IgD-negative memory B cell (primary cell): ENCODE measurements around the gene ZNF335. TPM values are rescaled to one million over a fixed set of nuclear protein-coding genes. Genes with fewer than 3 reads are reported as not detected.
"Not testable (repeated sequence)": the region's sequence is repeated elsewhere in the genome, so short reads cannot be mapped to it uniquely, and the experiment has no call there.

ENCODE experiments used
- H3K27ac Mint-ChIP-seq, 3 donors: one replicate each; pipeline ENCODE4 v1.8.0; 2020 to 2022; ENCODE audit warnings: mild to moderate bottlenecking in 3 of 3, mixed read lengths in 3 of 3, moderate library complexity in 1 of 3
- H3K27me3 Mint-ChIP-seq: one replicate; pipeline ENCODE4 v1.8.0; 2021; ENCODE audit warnings: mixed read lengths
- H3K36me3 Mint-ChIP-seq: one replicate; pipeline ENCODE4 v1.8.0; 2020; ENCODE audit warnings: mild to moderate bottlenecking, mixed read lengths
- H3K4me1 Mint-ChIP-seq, 3 donors: one replicate each; pipeline ENCODE4 v1.8.0; 2020 to 2022; ENCODE audit warnings: mixed read lengths in 3 of 3, mild to moderate bottlenecking in 1 of 3
- H3K4me3 Mint-ChIP-seq, 4 donors: one replicate each; pipeline ENCODE4 v1.8.0; 2020 to 2022; ENCODE audit warnings: mild to moderate bottlenecking in 4 of 4, mixed read lengths in 4 of 4, moderate library complexity in 3 of 4
- H3K9me3 Mint-ChIP-seq, 3 donors: one replicate each; pipeline ENCODE4 v1.8.0; 2020 to 2021; ENCODE audit warnings: mixed read lengths in 3 of 3, mild to moderate bottlenecking in 1 of 3
- polyA plus RNA-seq: library from polyadenylated mRNA; unstranded; fragments of 300-500 nt; fragmentation: Illumina TruSeq; gene quantifications from one replicate; pipeline ENCODE4 v1.2.3, GENCODE V29; 2021

Gene ZNF335
- polyA plus RNA-seq, 1 donor from 2014 or later: 15.1 TPM

GRCh38 chr20:45959956-45960630 lies 11.9 kb downstream of the ZNF335 start:
- Mint-ChIP-seq H3K9me3 (no peaks in the 10 kb centered on the region), H3K4me3 (no peak overlapping the region), H3K27ac (peak overlapping the region in 1 of 3 donors; percentile 14), H3K27me3 (no peaks in the 10 kb centered on the region), H3K4me1 (peaks cover 2 to 11% (median 6%) of the 10 kb centered on the region in 3 donors), H3K36me3 (peaks cover 7% of the 10 kb centered on the region)

DNA sequence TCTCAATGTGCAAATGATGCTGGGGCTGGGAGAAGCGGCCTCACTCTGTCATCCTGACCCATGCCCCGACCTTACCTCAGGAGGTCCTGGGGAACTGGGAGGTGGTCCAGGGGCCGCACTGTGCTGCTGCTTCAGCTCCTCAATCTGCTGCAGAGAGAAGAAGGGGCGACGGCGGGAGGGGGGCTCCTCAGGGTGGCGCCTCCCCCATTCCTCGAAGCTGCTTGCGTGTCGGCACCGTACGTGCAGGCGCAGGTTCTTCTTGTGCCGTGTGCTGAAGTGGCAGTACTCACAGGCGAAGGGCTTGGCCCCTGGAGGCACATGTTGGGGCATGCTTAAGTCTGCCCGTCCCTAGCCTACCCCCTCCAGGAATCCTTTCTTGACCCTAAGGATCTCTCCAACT lies 12.9 kb downstream of the ZNF335 start:
- H3K27me3 Mint-ChIP-seq: no peaks in the 10 kb centered on the region
- no peak overlapping the region for H3K4me3 Mint-ChIP-seq
- H3K9me3 Mint-ChIP-seq: no peaks in the 10 kb centered on the region
- H3K27ac Mint-ChIP-seq: no peak overlapping the region
- peaks cover 5% of the 10 kb centered on the region for H3K36me3 Mint-ChIP-seq
- peaks cover 0 to 10% (median 4%) of the 10 kb centered on the region in 3 donors for H3K4me1 Mint-ChIP-seq

DNA sequence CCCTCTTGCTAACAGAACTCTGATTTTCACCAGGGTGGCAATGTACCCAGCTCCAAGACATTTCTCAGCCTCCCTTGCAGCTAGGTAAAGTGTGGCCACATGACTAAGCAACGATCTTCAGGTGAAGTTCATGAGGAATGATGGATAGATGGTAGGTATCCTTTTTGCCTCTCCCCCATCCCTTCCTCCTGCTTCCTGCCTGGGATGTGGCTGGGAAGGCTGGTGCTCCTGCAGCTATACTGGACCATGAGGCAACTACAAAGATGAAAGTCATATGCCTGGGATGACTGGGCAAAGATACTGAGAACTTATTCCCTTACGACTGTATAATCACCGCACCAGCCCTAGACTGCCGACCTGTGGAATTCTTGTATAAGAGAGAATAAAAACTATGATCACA lies 13.4 kb downstream of the ZNF335 start:
- H3K27me3 Mint-ChIP-seq: no peaks in the 10 kb centered on the region
- H3K27ac Mint-ChIP-seq: peak overlapping the region in 1 of 3 donors; percentile 15
- no peak overlapping the region for H3K4me3 Mint-ChIP-seq
- no peaks in the 10 kb centered on the region for H3K9me3 Mint-ChIP-seq
- peaks cover 4% of the 10 kb centered on the region for H3K36me3 Mint-ChIP-seq
- H3K4me1 Mint-ChIP-seq: peaks cover 0 to 10% (median 4%) of the 10 kb centered on the region in 3 donors

DNA sequence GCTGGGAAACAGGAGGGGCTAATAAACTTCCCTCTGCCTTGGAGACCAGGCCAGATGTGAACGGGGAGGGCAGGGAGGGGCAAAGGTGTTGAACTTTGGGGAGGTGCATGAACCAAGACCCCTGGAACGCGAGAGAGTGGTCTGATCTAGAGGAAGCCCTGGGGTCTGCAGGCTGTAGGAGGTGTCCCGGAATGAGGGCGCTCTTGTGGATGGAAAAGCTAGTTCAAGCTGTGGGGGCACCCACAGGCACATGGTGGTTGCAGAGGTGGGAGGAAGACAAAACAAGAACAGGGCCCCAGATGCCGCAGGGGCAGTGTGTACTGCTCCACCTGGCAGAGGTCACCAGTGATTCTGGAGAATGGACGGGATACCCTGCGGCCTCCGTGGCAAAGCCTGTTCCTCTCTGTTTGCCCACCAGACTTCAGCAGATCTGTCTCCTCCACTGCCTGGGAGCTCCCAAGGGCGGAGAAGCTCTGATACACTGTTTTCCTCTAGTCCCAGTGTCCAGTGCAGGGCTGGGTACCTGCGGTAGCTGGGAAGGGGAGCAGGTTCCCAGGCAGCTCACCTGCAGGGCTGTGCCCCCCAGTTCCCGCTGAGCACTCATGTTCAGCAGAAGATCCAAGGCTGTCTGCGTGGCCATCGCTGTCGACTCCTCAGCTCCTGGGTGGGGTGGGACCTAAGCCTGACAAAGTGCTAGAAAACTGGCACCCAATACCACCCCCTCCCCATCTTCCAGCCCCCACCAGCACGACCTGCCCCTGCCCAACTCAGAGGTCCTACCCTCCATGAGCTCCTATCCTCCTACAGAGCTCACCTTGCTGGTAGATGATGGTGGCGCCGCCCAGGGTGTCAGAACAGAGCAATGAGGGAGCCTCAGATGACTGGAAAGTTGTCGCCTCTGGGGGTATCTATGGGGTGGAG lies 14.7 kb downstream of the ZNF335 start:
- Mint-ChIP-seq H3K27me3 (no peaks in the 10 kb centered on the region), H3K4me3 (no peak overlapping the region), H3K9me3 (no peaks in the 10 kb centered on the region), H3K36me3 (peaks cover 4% of the 10 kb centered on the region), H3K4me1 (peaks cover 0 to 3% (median 0%) of the 10 kb centered on the region in 3 donors), H3K27ac (no peak overlapping the region)

- H3K4me1 Mint-ChIP-seq, H3K9me3 Mint-ChIP-seq, H3K36me3 Mint-ChIP-seq, H3K27me3 Mint-ChIP-seq, H3K27ac Mint-ChIP-seq: not testable (repeated sequence)
- peak overlapping the region in 1 of 4 donors; percentile 51 for H3K4me3 Mint-ChIP-seq
Observed at GRCh38 chr20:45956326-45956725, 15.7 kb downstream of the ZNF335 start.

- H3K27me3 Mint-ChIP-seq: no peaks in the 10 kb centered on the region
- H3K27ac Mint-ChIP-seq: no peak overlapping the region
- no peaks in the 10 kb centered on the region for H3K36me3 Mint-ChIP-seq
- no peaks in the 10 kb centered on the region for H3K9me3 Mint-ChIP-seq
- H3K4me3 Mint-ChIP-seq: no peak overlapping the region
- peaks cover 0 to 3% (median 0%) of the 10 kb centered on the region in 3 donors for H3K4me1 Mint-ChIP-seq
Observed at GRCh38 chr20:45953672-45954071, 18.3 kb downstream of the ZNF335 start.

GRCh38 chr20:45952861-45953260 lies 19.1 kb downstream of the ZNF335 start:
- H3K27ac Mint-ChIP-seq: no peak overlapping the region
- no peaks in the 10 kb centered on the region for H3K27me3 Mint-ChIP-seq
- H3K4me1 Mint-ChIP-seq: peaks cover 0 to 3% (median 0%) of the 10 kb centered on the region in 3 donors
- H3K36me3 Mint-ChIP-seq: no peaks in the 10 kb centered on the region
- no peaks in the 10 kb centered on the region for H3K9me3 Mint-ChIP-seq
- H3K4me3 Mint-ChIP-seq: no peak overlapping the region

GRCh38 chr20:45951925-45952834 lies 19.8 kb downstream of the ZNF335 start:
- H3K4me3 Mint-ChIP-seq: no peak overlapping the region
- H3K9me3 Mint-ChIP-seq: no peaks in the 10 kb centered on the region
- H3K4me1 Mint-ChIP-seq: peaks cover 0 to 3% (median 2%) of the 10 kb centered on the region in 3 donors
- H3K27me3 Mint-ChIP-seq: no peaks in the 10 kb centered on the region
- peak overlapping the region; percentile 63 to 84 (median 70) for H3K27ac Mint-ChIP-seq
- no peaks in the 10 kb centered on the region for H3K36me3 Mint-ChIP-seq

GRCh38 chr20:45950330-45950646 lies 21.7 kb downstream of the ZNF335 start:
- H3K4me3 Mint-ChIP-seq: no peak overlapping the region
- H3K27ac Mint-ChIP-seq: peak overlapping the region in 1 of 3 donors; percentile 57

GRCh38 chr20:45949542-45950329 lies 22.3 kb downstream of the ZNF335 start:
- Mint-ChIP-seq H3K36me3 (no peaks in the 10 kb centered on the region), H3K4me1 (peaks cover 0 to 3% (median 3%) of the 10 kb centered on the region in 3 donors), H3K27me3 (no peaks in the 10 kb centered on the region), H3K27ac (peak overlapping the region in 2 of 3 donors; percentile 76 to 82), H3K9me3 (no peaks in the 10 kb centered on the region), H3K4me3 (peak overlapping the region in 1 of 4 donors; percentile 74)

More at GRCh38 chr20:45950330-45950646, 21.7 kb downstream of the ZNF335 start:
- Mint-ChIP-seq H3K36me3 (no peaks in the 10 kb centered on the region), H3K4me1 (peaks cover 0 to 3% (median 3%) of the 10 kb centered on the region in 3 donors), H3K9me3 (no peaks in the 10 kb centered on the region), H3K27me3 (no peaks in the 10 kb centered on the region)

- Mint-ChIP-seq H3K4me3 (no peak overlapping the region), H3K4me1 (peaks cover 0 to 3% (median 3%) of the 10 kb centered on the region in 3 donors), H3K27ac (peak overlapping the region in 2 of 3 donors; percentile 76 to 82), H3K9me3 (no peaks in the 10 kb centered on the region), H3K36me3 (no peaks in the 10 kb centered on the region), H3K27me3 (no peaks in the 10 kb centered on the region)
Observed at GRCh38 chr20:45948742-45949541, 23.1 kb downstream of the ZNF335 start.

DNA sequence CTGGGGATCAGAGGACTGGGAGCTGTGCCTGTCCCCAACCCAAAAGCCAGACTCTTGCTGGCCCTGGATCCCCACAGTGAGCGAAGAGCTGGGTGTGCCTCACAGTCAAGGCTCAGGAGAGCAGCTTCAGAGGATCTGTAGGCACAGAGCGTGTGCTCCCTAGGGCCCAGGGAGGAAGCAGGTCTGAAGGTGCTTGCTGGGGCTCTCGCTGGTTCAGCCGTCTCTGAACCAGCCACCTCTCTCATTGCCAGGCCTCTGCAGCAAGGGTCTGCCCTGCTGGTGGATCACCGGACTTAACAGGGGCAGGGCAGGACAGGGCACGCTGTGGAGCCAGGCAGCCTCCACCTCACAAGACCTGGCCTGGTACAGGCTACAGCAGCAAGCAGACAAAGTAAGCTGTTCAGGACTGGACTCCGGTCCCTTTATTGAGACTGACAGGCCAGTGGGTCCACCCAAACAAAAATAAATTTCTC lies 23.7 kb downstream of the ZNF335 start:
- no peaks in the 10 kb centered on the region for H3K9me3 Mint-ChIP-seq

More for the DNA sequence above, 23.7 kb downstream of the ZNF335 start:
- Mint-ChIP-seq H3K27me3 (no peaks in the 10 kb centered on the region), H3K4me3 (peak overlapping the region in 1 of 4 donors; percentile 72), H3K36me3 (no peaks in the 10 kb centered on the region), H3K4me1 (peaks cover 0 to 3% (median 3%) of the 10 kb centered on the region in 3 donors), H3K27ac (peak overlapping the region in 2 of 3 donors; percentile 82 to 86)
